ENCODE measurements around the gene BMP8A. TPM values are rescaled to one million over a fixed set of nuclear protein-coding genes. Genes with fewer than 3 reads are reported as not detected.

The BMP8A gene
- polyA plus RNA-seq, 3 donors: not detected

Small RNAs within 50 kb of the gene (small RNA-seq; reads per million reads assigned to genes)
- gene SNORA55 (ENCODE audit: insufficient read length, low read depth): 3.8 reads per million, percentile 36 among the genes with 10 or more reads in this experiment

Other genes with a start within 250 kb of the BMP8A start
- 100 to 1,000 TPM in 1 of 3 donors, 10 to 100 TPM in 2; 11.5 to 181 (median 15.5) TPM for gene PABPC4, start 85.2 kb downstream of the BMP8A start, polyA plus RNA-seq
- gene HEYL, start 148.0 kb downstream of the BMP8A start, polyA plus RNA-seq: under 1 TPM; 0.04 to 0.15 (median 0.15) TPM
- not detected for gene NT5C1A, start 180.5 kb downstream of the BMP8A start, polyA plus RNA-seq
- gene HPCAL4, start 199.8 kb downstream of the BMP8A start, polyA plus RNA-seq: under 1 TPM in 2 of 3 donors, not detected in 1; 0.03 to 0.05 TPM
- gene PPIE, start 247.2 kb downstream of the BMP8A start, polyA plus RNA-seq: 10 to 100 TPM; 48.8 to 55.9 (median 48.9) TPM

Data from CD14-positive monocyte (primary cell).